GM19438 (cell line): ENCODE results near the gene CORO2B.

ENCODE experiments used
- ATAC-seq: cut with Tn5 transposase; IDR thresholded peaks from one replicate; pipeline ENCODE4 v1.9.1; 2021; ENCODE audit warnings: low read depth; ENCODE audit not compliant: unreplicated experiment

Gene CORO2B

GRCh38 chr15:68589053-68589452 is 10.3 kb downstream of the CORO2B start:
- ATAC-seq, result no peak

GRCh38 chr15:68589783-68590710 is 11.3 kb downstream of the CORO2B start:
- no peak for ATAC-seq

- no peak for ATAC-seq
Observed at GRCh38 chr15:68590721-68591389, 12.1 kb downstream of the CORO2B start.

GRCh38 chr15:68592054-68592453 is 13.3 kb downstream of the CORO2B start:
- ATAC-seq, result no peak

DNA sequence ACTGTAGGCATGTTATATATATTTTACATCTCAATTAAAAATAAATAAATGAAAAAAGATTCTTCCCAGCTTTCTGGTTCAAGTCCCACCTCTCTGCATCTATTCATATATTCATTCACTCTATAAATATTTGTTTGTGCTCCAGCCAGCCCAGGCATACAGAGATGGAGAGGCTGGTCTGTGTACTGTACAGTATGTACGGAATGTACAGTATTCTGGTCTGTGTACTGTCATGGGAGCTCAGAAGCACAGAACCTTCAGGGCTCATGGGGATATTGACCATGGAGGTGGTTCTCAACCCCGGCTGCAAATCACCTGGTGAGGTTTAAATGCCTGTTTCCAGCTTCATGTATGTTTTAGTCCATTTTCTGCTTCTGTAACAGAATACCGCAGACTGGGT is 13.8 kb downstream of the CORO2B start:
- ATAC-seq, result no peak

GRCh38 chr15:68593341-68593740 is 14.5 kb downstream of the CORO2B start:
- no peak for ATAC-seq

- ATAC-seq, result no peak
Observed at GRCh38 chr15:68593828-68594532, 15.2 kb downstream of the CORO2B start.

DNA sequence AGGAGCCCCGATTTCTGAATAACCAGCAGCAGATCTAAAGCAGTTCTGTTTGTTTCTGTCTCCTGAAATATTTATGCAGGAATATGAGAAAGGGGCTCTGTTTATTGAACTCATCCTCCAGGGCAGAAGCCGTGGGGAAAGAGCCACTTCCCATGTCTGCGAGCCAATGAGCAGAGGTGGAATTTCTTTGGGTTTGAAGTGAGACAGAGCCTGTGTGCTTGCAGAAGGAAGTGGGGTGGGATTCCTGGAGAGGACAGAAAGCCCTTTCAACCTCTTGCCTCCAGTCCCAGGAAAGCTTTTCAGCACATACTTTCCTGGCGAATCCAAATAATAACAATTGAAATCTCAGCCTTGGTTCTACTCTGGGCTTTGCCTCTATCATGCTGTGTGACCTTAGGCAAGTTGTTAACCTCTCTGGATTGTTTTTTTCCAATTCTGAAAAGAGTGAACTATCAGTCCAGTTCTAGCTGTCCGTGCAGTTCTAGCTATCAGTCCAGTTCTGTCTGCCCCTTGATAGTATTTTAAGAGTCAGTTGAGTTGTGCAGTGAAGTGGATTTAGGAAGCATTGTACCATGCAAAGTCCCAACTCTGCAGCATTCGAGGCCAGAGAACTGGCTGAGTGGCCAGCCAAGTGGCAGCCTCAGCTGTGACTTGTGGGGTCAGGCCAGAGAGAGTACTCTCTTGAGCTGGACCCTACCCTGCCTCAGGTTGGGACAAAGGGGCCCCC is 15.9 kb downstream of the CORO2B start:
- no peak for ATAC-seq

DNA sequence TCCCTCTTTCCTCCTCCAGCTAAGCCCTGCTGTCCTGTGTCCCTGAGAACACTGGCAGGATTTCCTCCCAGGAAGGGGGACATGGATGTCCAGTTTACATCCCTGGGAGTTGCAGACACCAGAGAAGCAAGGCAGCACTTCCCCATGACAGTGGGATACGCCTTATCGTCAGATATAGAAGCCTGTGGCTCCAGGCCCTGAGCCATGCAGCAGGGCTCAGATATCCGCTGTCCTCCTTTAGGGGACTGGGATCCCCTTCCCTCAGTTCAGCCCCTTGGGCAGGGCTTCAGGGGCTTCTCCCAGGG is 16.4 kb downstream of the CORO2B start:
- ATAC-seq, result no peak

DNA sequence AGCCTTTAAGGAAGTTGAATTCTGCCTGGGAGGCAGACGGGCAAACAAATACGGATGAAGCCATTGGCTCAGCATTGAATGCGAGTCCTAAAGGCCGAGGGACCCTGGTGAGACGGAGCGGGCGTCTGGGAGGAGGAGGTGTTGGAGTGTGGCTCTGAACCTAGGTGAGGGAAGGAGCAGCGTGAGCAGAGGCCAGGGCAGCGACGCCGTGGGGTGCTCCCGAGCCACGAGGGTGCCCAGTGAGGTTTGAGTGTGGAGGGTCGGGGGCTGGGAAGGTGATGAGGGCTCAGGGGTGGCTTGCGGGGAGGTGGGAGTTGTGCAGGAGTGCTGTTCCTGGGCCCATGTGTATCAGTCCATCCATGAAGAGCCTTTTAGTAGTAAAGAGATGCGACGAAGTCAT is 17.0 kb downstream of the CORO2B start:
- ATAC-seq, result no peak

DNA sequence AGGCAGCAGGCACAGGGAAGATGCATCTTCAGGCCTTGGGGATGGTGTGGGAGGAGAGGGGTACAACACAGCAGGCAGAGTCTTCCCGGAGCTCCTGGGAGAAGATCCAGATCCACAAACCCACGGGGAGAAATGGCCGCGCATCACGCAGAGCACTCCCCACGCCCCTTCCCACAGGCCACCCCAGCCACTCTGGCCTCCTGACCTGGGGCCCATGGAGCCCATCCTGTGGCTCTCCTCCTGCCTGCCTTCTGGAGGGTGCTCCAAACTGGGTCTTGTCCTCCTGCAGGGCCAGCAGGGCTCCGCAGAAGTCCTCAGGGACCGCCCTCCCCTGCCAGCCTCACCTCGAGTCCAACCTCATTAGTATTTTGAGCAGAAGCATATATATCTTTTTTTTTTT is 17.9 kb downstream of the CORO2B start:
- no peak for ATAC-seq

DNA sequence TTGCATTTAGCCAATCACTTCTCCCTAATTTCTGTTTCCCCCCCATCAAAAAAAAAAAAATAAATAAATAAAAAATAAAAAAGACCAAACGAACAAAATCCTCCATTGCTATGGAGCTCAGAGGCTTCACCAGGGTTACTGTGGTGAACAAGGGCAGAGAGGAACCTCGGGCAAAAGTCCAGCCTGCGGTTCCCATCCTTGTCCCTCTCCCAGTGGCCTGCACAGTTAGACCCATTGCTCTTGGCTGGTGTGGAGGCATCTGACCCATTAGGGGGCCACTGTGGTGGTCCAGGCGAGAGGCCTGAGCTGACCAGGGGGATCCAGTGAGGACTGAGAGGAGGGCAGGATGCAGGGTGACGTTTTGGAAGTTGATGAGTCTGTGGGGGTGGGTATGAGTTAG is 18.8 kb downstream of the CORO2B start:
- no peak for ATAC-seq

- no peak for ATAC-seq
Observed at GRCh38 chr15:68598171-68599152, 19.7 kb downstream of the CORO2B start.

GRCh38 chr15:68599153-68599545 is 20.4 kb downstream of the CORO2B start:
- ATAC-seq, result no peak

GRCh38 chr15:68599560-68600071 is 20.8 kb downstream of the CORO2B start:
- ATAC-seq, result no peak

DNA sequence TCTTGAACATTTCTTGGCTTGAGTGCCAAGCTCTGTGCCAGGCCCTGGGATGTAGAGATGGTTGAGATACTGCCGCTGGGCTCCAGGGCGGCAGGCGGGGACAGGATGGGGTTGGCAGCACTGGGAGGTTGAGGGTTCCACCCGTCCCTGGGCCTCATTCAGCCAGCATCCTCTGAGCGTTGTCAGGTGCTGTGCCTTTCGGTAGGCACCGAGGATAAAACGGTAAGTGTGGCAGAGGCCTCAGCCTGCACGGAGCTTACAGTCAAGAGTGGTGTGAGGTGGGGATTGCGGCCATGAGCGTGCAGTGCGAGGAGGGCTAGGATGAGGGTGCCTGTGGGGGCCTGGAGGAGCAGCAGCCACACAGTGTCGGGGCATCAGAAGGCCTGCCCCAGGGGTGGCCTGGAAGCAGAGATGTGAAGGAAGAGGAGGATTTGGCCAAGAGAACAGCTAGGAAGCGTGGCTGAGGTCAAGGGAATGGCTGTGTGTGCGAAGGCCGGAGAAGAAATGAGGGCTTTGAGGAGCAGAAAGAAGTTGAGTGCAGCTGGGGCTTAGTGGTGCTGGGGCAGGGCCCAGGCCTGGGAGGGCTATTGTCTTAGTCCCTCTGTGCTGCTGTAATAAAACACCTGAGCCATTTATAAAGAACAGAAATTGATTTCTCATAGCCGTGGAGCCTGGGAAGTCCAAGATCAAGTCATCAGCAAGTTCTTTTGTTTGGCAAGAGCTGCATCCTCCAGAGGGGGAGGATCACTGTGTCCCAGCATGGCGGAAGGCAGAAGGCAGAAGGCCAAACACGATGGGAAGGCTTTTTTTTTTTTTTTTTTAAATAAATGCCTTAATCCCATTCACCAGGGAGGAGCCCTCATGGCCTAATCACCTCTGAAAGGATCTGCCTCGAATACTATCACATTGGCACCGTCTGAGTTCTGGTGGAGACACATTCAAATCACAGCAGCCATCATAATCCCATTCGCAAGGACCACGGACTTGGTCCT is 22.7 kb downstream of the CORO2B start:
- ATAC-seq, result no peak

- no peak for ATAC-seq
Observed at GRCh38 chr15:68602459-68603215, 23.8 kb downstream of the CORO2B start.

DNA sequence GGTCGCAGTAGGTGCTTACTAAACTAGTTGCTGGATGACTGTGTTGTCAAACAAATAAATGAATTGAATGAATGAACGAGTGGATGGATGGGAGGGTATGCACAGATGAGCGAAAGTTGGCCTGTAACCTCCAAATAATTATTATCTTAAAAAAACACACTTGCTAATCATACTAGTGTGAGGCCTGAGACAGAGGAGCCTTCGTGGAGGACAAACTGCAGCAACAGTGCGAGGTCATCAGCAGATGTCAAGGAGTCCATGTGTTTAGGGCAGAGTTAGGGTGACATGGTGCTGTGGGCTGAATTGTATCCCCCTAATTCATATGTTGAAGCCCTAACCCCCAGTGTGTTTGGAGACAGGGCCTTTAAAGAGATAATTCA is 24.4 kb downstream of the CORO2B start:
- ATAC-seq, result no peak
